Common myeloid progenitor, CD34-positive (primary cell): ENCODE measurements around the gene IQCK.

Source experiments
- CTCF ChIA-PET: fragments of 350-600 bp; sonication (Branson Sonifier 250); formaldehyde crosslinking; loops from one replicate; lab custom pipeline; 2021; ENCODE audit warnings: antibody characterized with exemption; lab: Charles Lee
- POLR2A ChIA-PET: fragments of 350-600 bp; sonication (Branson Sonifier 250); formaldehyde crosslinking; loops from one replicate; lab custom pipeline; 2021; ENCODE audit warnings: antibody characterized with exemption; lab: Charles Lee
- DNase-seq, 3 donors: peaks; one replicate each; pipeline versions ENCODE4 v3.0.0 to v3.0.0-alpha.2; 2013
- H3K27ac ChIP-seq, 2 experiments: 1 replicate in 1 of 2; 2 replicates in 1 of 2; pipeline ENCODE4 v1.7.0; 2013; ENCODE audit warnings: inconsistent platforms in 2 of 2, low read length in 2 of 2, mild to moderate bottlenecking in 2 of 2, low read depth in 1 of 2, moderate library complexity in 1 of 2; ENCODE audit not compliant: severe bottlenecking in 2 of 2, insufficient read depth in 1 of 2, poor library complexity in 1 of 2
- H3K27me3 ChIP-seq, 5 experiments: replicated peaks in 2 of 5; 1 replicate in 3 of 5; 2 replicates in 2 of 5; pipeline versions ENCODE4 v1.6.1 to v1.7.0; 2013; ENCODE audit warnings: low read length in 4 of 5, mild to moderate bottlenecking in 2 of 5, moderate library complexity in 2 of 5, inconsistent platforms in 1 of 5; ENCODE audit not compliant: insufficient read depth in 5 of 5, control insufficient read depth in 4 of 5
- H3K36me3 ChIP-seq, 4 experiments: 1 replicate in 2 of 4; 2 replicates in 2 of 4; pipeline versions ENCODE4 v1.6.1 to v1.7.0; 2013; ENCODE audit warnings: low read length in 3 of 4, control low read depth in 1 of 4, mild to moderate bottlenecking in 1 of 4; ENCODE audit not compliant: control insufficient read depth in 4 of 4, insufficient read depth in 4 of 4
- H3K4me1 ChIP-seq, 4 experiments: 1 replicate in 3 of 4; 2 replicates in 1 of 4; pipeline versions ENCODE4 v1.6.1 to v1.7.1; 2013; ENCODE audit warnings: low read length in 3 of 4, mild to moderate bottlenecking in 3 of 4, control low read depth in 1 of 4, inconsistent platforms in 1 of 4, moderate library complexity in 1 of 4; ENCODE audit not compliant: control insufficient read depth in 4 of 4, insufficient read depth in 4 of 4; ENCODE audit errors: control extremely low read depth in 1 of 4
- H3K4me3 ChIP-seq, 7 experiments: 1 replicate in 4 of 7; 2 replicates in 3 of 7; pipeline versions ENCODE4 v1.5.1 to v1.7.0; 2013; ENCODE audit warnings: mild to moderate bottlenecking in 7 of 7, low read length in 6 of 7, moderate library complexity in 6 of 7, inconsistent platforms in 2 of 7, low read depth in 2 of 7, control low read depth in 1 of 7; ENCODE audit not compliant: insufficient read depth in 4 of 7, control insufficient read depth in 1 of 7; ENCODE audit errors: extremely low read depth in 1 of 7
- H3K9me3 ChIP-seq, 5 experiments: 1 replicate in 4 of 5; 2 replicates in 1 of 5; pipeline versions ENCODE4 v1.6.1 to v1.7.1; 2013; ENCODE audit warnings: low read length in 4 of 5, mild to moderate bottlenecking in 2 of 5, inconsistent platforms in 1 of 5, low read depth in 1 of 5, moderate library complexity in 1 of 5; ENCODE audit not compliant: control insufficient read depth in 4 of 5, insufficient read depth in 2 of 5; ENCODE audit errors: control extremely low read depth in 1 of 5
- WGBS: methylation state at CpG from one replicate; pipeline ENCODE4 v1.1.5; 2013; ENCODE audit not compliant: insufficient coverage; 5-methylcytosine and 5-hydroxymethylcytosine counted together

Gene IQCK

DNA sequence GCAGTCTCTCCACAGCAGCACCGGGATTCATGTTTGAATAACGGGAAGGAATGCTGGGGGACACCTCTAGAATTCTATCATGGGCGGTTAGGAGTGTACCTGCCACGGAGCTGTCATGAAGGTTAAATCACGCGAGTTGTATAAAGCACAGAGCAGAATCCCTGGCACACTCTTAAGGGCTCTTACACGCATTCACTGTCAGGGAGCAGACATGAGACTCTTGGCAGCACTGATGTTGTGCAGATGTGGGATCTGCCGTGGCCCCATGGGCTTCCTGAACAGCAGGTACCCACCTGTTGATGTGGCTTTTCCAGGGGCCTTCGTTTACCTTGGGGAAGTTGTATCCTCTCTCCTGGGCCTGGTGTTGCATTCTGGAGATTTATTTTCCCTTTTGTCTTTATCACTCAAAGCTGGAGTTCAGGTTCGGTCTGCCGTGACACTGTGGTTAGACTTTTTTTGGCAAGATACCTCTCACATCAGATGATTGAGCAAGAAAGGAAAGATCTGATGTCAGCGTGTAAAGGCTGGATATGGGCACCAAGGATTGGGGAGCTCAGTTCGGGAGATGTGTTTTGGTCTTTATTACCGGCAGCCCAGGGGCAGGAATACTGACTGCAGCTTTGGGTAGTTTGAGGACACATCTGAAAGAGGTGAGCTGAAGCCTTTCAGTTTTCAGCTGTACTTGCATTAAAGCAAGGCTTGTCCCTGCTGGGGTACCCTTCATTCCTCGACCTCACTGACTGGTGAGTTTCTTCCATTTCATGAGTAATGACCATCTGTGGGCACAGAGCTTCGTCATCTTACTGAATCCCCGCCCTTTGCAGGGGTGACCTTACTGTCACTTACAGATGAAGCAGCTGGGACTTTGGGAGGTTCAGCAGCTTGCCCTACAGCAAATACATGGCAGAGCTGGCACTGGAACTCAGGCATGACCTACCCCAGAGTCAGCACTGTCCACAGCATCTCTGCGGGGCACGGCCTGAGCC lies 19.3 kb upstream of the IQCK start:
- 88% methylated on average over 19 of the region's 19 CpGs for whole genome bisulfite sequencing
- Histone ChIP-seq H3K27ac (no peak overlapping the region), H3K4me1 (peaks cover 0 to 11% (median 7%) of the 10 kb centered on the region in 4 experiments), H3K27me3 (no peaks in the 10 kb centered on the region), H3K4me3 (no peak overlapping the region), H3K36me3 (peaks cover 14 to 62% (median 38%) of the 10 kb centered on the region in 4 experiments), H3K9me3 (no peaks in the 10 kb centered on the region)
- POLR2A ChIA-PET = no interaction called here
- no peak for DNase-seq
- CTCF ChIA-PET = interaction anchor here (1.0 to 2.0 kb wide), 3 partner anchors 47 to 613 kb away, joined by 3 to 4 read pairs (median 3); no protein-coding TSS in a partner anchor

GRCh38 chr16:19699472-19699871 lies 18.6 kb upstream of the IQCK start:
- DNase-seq = no peak
- ChIA-PET POLR2A (no interaction called here), CTCF (interaction anchor here (1.0 to 2.0 kb wide), 3 partner anchors 47 to 614 kb away, joined by 3 to 4 read pairs (median 3); no protein-coding TSS in a partner anchor)

GRCh38 chr16:19700319-19700781 lies 17.7 kb upstream of the IQCK start:
- 98% methylated on average over 5 of the region's 6 CpGs for WGBS
- H3K4me3 ChIP-seq = no peak overlapping the region
- peaks cover 19 to 77% (median 49%) of the 10 kb centered on the region in 4 experiments for H3K36me3 ChIP-seq
- POLR2A ChIA-PET = no interaction called here
- H3K27me3 ChIP-seq = no peaks in the 10 kb centered on the region
- peaks cover 0 to 11% (median 7%) of the 10 kb centered on the region in 4 experiments for H3K4me1 ChIP-seq
- no peak overlapping the region for H3K27ac ChIP-seq
- H3K9me3 ChIP-seq = no peaks in the 10 kb centered on the region
- CTCF ChIA-PET = interaction anchor here (2.0 kb wide), 1 partner anchor 100 kb away, joined by 4 read pairs; no protein-coding TSS in a partner anchor
- no peak for DNase-seq

More at GRCh38 chr16:19699472-19699871, 18.6 kb upstream of the IQCK start:
- Histone ChIP-seq H3K4me3 (no peak overlapping the region), H3K36me3 (peaks cover 14 to 69% (median 41%) of the 10 kb centered on the region in 4 experiments), H3K27ac (no peak overlapping the region), H3K4me1 (peaks cover 0 to 11% (median 7%) of the 10 kb centered on the region in 4 experiments), H3K27me3 (no peaks in the 10 kb centered on the region), H3K9me3 (no peaks in the 10 kb centered on the region)
- WGBS = 100% methylated on average over 5 of the region's 8 CpGs

- H3K9me3 ChIP-seq = no peaks in the 10 kb centered on the region
- WGBS = 93% methylated on average over 3 of the region's 3 CpGs
- no peak for DNase-seq
- no peak overlapping the region for H3K27ac ChIP-seq
- no peak overlapping the region for H3K4me3 ChIP-seq
- CTCF ChIA-PET = interaction anchor here (2.0 kb wide), 1 partner anchor 101 kb away, joined by 4 read pairs; no protein-coding TSS in a partner anchor
- peaks cover 19 to 85% (median 55%) of the 10 kb centered on the region in 4 experiments for H3K36me3 ChIP-seq
- POLR2A ChIA-PET = no interaction called here
- H3K27me3 ChIP-seq = no peaks in the 10 kb centered on the region
- peaks cover 0 to 8% (median 5%) of the 10 kb centered on the region in 4 experiments for H3K4me1 ChIP-seq
Observed at GRCh38 chr16:19701091-19701490, 17.0 kb upstream of the IQCK start.

DNA sequence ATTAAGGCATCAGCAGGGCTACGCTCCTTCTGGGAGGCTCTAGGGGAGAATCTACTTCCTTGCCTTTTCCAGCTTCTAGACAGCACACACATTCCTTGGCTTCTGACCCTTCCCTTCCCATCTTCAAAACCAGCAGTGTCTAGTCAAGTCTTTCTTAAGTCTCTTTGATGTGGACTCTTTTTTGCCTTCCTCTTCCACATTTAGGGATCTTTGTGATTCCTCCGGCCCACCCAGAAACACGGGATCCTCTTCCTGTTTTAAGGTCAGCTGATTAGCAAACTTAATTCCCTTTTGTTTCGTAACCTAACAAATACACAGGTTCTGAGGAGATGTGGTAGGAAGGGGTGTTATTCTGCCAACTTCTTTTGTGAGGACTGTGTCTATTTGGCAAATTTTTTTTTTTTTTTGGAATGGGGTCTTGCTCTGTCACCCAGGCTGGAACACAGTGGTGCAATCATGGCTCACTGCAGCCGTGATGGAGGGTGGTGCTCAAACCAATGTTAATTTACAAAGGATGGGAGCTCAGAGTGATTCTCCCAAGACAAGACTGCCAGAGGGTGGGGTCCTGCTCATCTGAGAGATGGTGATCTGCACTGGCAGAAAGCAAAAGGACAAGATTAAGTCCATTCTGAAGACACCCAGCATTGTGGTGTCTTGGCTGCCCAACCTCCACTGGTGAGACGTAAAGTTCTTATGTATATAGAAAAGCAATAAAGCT lies 14.7 kb upstream of the IQCK start:
- peaks cover 15 to 88% (median 61%) of the 10 kb centered on the region in 4 experiments for H3K36me3 ChIP-seq

DNA sequence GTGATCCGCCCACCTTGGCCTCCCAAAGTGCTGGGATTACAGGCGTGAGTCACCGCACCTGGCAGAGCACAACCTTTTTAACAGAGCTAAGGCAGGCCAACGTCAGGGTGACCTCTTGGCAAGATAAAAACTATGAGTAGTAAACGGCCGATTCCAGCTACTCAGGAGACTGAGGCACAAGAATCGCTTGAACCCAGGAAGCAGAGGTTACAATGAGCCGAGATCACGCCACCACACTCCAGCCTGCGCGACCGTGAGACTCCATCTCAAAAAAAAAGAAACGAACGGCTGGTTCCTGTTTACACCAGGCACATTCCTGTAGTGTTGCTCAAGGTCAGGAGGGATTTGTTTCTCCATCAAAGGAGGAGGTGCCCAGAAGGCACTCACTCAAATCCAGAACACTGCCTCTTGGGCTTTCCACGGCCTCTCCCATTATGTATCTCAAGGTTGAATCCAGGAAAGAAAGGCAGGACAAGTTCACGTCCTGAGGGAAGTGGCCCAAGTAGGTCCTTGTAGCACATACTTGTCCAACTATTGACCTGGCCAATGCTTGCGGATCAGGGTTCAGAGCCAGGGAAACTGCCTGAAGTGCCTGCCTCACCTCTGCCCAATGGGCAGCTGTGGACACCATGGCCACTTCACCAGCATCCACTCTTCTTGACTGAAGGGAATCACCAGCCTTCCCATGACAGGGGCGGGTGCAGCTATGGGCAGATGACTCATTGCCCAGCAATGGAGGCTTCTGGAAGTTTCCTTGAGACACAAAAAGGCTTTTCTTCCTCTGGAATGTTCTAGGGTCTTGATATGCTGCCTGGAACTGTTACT lies 13.5 kb upstream of the IQCK start:
- no peak overlapping the region for H3K27ac ChIP-seq
- CTCF ChIA-PET = no interaction called here

More for the DNA sequence above, 14.7 kb upstream of the IQCK start:
- WGBS = 89% methylated on average over 3 of the region's 6 CpGs
- H3K4me3 ChIP-seq = no peak overlapping the region
- H3K27me3 ChIP-seq = no peaks in the 10 kb centered on the region
- no peak overlapping the region for H3K27ac ChIP-seq
- ChIA-PET POLR2A (no interaction called here), CTCF (interaction anchor here (0.8 to 1.1 kb wide), 2 partner anchors 52 to 145 kb away, joined by 3 read pairs; no protein-coding TSS in a partner anchor)
- no peak for DNase-seq
- no peaks in the 10 kb centered on the region for H3K4me1 ChIP-seq
- no peaks in the 10 kb centered on the region for H3K9me3 ChIP-seq

More for the DNA sequence above, 13.5 kb upstream of the IQCK start:
- H3K36me3 ChIP-seq = peaks cover 12 to 87% (median 56%) of the 10 kb centered on the region in 4 experiments
- no peaks in the 10 kb centered on the region for H3K9me3 ChIP-seq
- H3K4me1 ChIP-seq = no peaks in the 10 kb centered on the region
- POLR2A ChIA-PET = no interaction called here
- no peaks in the 10 kb centered on the region for H3K27me3 ChIP-seq
- no peak overlapping the region for H3K4me3 ChIP-seq
- WGBS = 94% methylated on average over 16 of the region's 18 CpGs
- DNase-seq = no peak
